Spleen (tissue), 13 donors: ENCODE data around the gene SLC28A1. TPM values are rescaled to one million over a fixed set of nuclear protein-coding genes. Genes with fewer than 3 reads are reported as not detected.

ENCODE experiments used
- DNase-seq: peaks from one replicate; pipeline ENCODE4 v3.0.0-alpha.2; 2020
- H3K27ac ChIP-seq, 8 donors: fragments of 200-600 bp; sonication (generic) in 7 of 8; 1 replicate in 4 of 8; 2 replicates in 4 of 8; pipeline versions ENCODE4 v1.5.0 to v1.8.0; 2016 to 2021; ENCODE audit warnings: inconsistent platforms in 4 of 8, mild to moderate bottlenecking in 4 of 8, moderate library complexity in 1 of 8
- H3K27me3 ChIP-seq, 7 donors: fragments of 200-600 bp; sonication (generic) in 6 of 7; replicated peaks in 1 of 7; 1 replicate in 4 of 7; 2 replicates in 3 of 7; pipeline versions ENCODE4 v1.5.0 to v1.8.0; 2016 to 2021; ENCODE audit warnings: inconsistent platforms in 3 of 7, mild to moderate bottlenecking in 1 of 7
- H3K36me3 ChIP-seq, 6 donors: fragments of 200-600 bp; sonication (generic) in 5 of 6; 1 replicate in 4 of 6; 2 replicates in 2 of 6; pipeline versions ENCODE4 v1.5.0 to v1.8.0; 2016 to 2021; ENCODE audit warnings: inconsistent platforms in 2 of 6
- H3K4me1 ChIP-seq, 6 donors: fragments of 200-600 bp; sonication (generic) in 5 of 6; 1 replicate in 3 of 6; 2 replicates in 3 of 6; pipeline versions ENCODE4 v1.5.0 to v1.8.0; 2016 to 2021; ENCODE audit warnings: inconsistent platforms in 3 of 6
- H3K4me3 ChIP-seq, 8 donors: fragments of 200-600 bp; sonication (generic) in 7 of 8; 1 replicate in 4 of 8; 2 replicates in 4 of 8; pipeline versions ENCODE4 v1.5.0 to v1.8.0; 2016 to 2021; ENCODE audit warnings: inconsistent platforms in 4 of 8, mild to moderate bottlenecking in 4 of 8, moderate library complexity in 2 of 8
- H3K9me3 ChIP-seq, 8 donors: fragments of 200-600 bp; sonication (generic) in 7 of 8; 1 replicate in 4 of 8; 2 replicates in 4 of 8; pipeline versions ENCODE4 v1.5.0 to v1.8.0; 2016 to 2021; ENCODE audit warnings: inconsistent platforms in 4 of 8
- POLR2A ChIP-seq, 3 donors: fragments of 450-650 bp; IDR thresholded peaks; one replicate each; pipeline ENCODE4 v1.5.1; 2017; ENCODE audit warnings: antibody characterized with exemption in 3 of 3, mild to moderate bottlenecking in 1 of 3
- POLR2AphosphoS5 ChIP-seq, 3 donors: sonication (generic); formaldehyde crosslinking; IDR thresholded peaks; one replicate each; pipeline ENCODE4 v1.5.1; 2017; ENCODE audit warnings: antibody characterized with exemption in 3 of 3
- WGBS, 5 donors: extraction: QIAGEN DNeasy Blood & Tissue Kit in 3 of 5; methylation state at CpG; one replicate each; pipeline versions ENCODE4 v1.1.5 to v1.1.7; 2013 to 2018; 5-methylcytosine and 5-hydroxymethylcytosine counted together
- intact Hi-C: fragments of 100-400 bp; cut with DNase I; formaldehyde crosslinking; loops from one replicate; pipeline ENCODE4 v1.15.0; 2023; ENCODE audit warnings: low total_unique reads
- long read RNA-seq, 2 donors: transcript quantifications; one replicate each; lab custom pipeline, GENCODE V29; 2026
- polyA plus RNA-seq, 3 donors: library from polyadenylated mRNA; stranded (reverse); fragments of 200-250 nt; gene quantifications; one replicate each; pipeline ENCODE4 v1.2.1, GENCODE V29; 2013
- total RNA-seq, 7 donors: library from RNA; depleted of rRNA in 3 of 7; stranded (reverse); fragments of >200 nt in 3 of 7; fragmentation: NEBNext Ultra II Directional in 4 of 7; extraction: Animal tissue kit (Norgen Biotek cat#: 25700) in 4 of 7; gene quantifications; one replicate each; pipeline versions ENCODE4 v1.1.0 to v1.2.1, GENCODE V29; 2016 to 2021
- TF ChIP-seq, protein P1 (sequence below), 11 experiments: fragments of 200-600 bp in 7 of 11; fragments of 450-650 bp in 4 of 11; sonication (generic) in 4 of 11; IDR thresholded peaks in 8 of 11; conservative IDR thresholded peaks in 3 of 11; 1 replicate in 7 of 11; 2 replicates in 4 of 11; pipeline versions ENCODE4 v1.4.0 to v1.8.0; 2016 to 2021; ENCODE audit warnings: antibody characterized with exemption in 11 of 11, inconsistent platforms in 4 of 11, mild to moderate bottlenecking in 1 of 11
- donor health status: healthy with polysubstance abuse.
- donor health status: DM: no; HTN: no; CAD: no; lungs with moderate emphysema.
- donor health status: DM: no; HTN: no; CAD: no.
- donor health status: Bipolar disorder and iron deficiency.
- donor health status: healthy.
- donor health status: DM: no; HTN: no; CAD: no.
- donor health status: DM: yes; HTN: yes; CAD: no.

Gene SLC28A1, protein sequence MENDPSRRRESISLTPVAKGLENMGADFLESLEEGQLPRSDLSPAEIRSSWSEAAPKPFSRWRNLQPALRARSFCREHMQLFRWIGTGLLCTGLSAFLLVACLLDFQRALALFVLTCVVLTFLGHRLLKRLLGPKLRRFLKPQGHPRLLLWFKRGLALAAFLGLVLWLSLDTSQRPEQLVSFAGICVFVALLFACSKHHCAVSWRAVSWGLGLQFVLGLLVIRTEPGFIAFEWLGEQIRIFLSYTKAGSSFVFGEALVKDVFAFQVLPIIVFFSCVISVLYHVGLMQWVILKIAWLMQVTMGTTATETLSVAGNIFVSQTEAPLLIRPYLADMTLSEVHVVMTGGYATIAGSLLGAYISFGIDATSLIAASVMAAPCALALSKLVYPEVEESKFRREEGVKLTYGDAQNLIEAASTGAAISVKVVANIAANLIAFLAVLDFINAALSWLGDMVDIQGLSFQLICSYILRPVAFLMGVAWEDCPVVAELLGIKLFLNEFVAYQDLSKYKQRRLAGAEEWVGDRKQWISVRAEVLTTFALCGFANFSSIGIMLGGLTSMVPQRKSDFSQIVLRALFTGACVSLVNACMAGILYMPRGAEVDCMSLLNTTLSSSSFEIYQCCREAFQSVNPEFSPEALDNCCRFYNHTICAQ
- total RNA-seq: under 1 TPM in 1 of 7 donors, not detected in 6; 0.16 TPM
- under 1 TPM in 2 of 3 donors, not detected in 1; 0.10 to 0.29 TPM for polyA plus RNA-seq
- long read RNA-seq, donor 1: 0 reads
- long read RNA-seq, donor 2: 0 reads

DNA sequence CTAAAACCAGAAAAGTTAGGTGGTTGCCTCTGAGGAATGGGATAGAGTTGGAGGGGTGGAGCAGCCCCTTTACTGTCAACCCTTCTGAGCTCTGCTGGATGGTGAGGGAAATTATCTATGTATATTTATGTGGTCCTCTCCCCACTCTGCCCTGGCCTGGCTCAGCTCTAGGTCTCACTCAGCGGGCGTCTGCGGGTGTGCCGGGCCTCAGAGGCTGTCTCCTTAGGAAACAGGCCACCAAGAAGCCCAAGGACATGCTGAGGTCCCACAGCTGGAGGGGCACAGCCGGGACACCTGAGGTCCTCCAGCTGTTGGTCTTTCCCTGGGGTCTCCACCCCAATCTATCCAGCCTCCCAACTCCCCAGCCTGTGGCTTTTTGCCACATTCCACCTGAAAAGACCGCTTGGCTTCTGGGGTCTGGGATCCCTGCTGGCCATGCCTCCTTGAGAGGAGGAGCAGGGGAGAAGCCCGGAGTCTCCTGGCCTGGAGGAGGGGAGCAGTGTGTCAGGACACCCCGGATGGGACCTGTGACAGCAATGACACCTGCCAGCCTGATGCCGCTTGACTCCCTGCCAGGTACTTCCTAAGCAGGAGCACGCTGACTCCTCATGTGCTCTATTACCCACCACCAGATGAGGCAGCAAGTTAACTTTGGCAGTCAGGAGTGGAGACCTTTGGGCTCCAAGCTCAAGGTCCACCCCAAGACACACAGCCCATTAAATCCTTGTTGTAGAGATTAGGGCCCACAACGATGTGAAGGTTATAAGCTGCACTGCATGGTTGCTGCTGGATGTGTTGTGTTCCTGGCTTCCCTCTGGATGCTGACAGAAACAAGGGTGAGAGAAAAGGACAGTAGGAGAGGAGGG lies at the start of gene SLC28A1:
SLC28A1 (plus strand) TSS at position 747 of the 866 bp plus-strand sequence. CDS start 3,099 bp downstream, outside the sequence.
- H3K4me1 ChIP-seq: no peaks in the 10 kb centered on the region
- intact Hi-C loops: no loop called here
- DNase-seq: no peak
- no peak within 1 kb of the TSS for H3K27ac ChIP-seq
- no peaks in the 10 kb centered on the region for H3K36me3 ChIP-seq
- no peaks in the 10 kb centered on the region for H3K27me3 ChIP-seq
- TF ChIP-seq, protein P1, sequence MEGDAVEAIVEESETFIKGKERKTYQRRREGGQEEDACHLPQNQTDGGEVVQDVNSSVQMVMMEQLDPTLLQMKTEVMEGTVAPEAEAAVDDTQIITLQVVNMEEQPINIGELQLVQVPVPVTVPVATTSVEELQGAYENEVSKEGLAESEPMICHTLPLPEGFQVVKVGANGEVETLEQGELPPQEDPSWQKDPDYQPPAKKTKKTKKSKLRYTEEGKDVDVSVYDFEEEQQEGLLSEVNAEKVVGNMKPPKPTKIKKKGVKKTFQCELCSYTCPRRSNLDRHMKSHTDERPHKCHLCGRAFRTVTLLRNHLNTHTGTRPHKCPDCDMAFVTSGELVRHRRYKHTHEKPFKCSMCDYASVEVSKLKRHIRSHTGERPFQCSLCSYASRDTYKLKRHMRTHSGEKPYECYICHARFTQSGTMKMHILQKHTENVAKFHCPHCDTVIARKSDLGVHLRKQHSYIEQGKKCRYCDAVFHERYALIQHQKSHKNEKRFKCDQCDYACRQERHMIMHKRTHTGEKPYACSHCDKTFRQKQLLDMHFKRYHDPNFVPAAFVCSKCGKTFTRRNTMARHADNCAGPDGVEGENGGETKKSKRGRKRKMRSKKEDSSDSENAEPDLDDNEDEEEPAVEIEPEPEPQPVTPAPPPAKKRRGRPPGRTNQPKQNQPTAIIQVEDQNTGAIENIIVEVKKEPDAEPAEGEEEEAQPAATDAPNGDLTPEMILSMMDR (IDR thresholded peaks at IDR 0.05 in 8 of 11, conservative IDR thresholded peaks at IDR 0.05 in 3 of 11): no peak
- TF ChIP-seq POLR2A (IDR thresholded peaks at IDR 0.05): no peak
- TF ChIP-seq POLR2AphosphoS5 (IDR thresholded peaks at IDR 0.05): no peak
- no peaks in the 10 kb centered on the region for H3K9me3 ChIP-seq
- 82 to 92% (median 88%) methylated on average over 9 to 11 of the region's 11 CpGs for WGBS, 5 donors
- no peak within 1 kb of the TSS for H3K4me3 ChIP-seq

DNA sequence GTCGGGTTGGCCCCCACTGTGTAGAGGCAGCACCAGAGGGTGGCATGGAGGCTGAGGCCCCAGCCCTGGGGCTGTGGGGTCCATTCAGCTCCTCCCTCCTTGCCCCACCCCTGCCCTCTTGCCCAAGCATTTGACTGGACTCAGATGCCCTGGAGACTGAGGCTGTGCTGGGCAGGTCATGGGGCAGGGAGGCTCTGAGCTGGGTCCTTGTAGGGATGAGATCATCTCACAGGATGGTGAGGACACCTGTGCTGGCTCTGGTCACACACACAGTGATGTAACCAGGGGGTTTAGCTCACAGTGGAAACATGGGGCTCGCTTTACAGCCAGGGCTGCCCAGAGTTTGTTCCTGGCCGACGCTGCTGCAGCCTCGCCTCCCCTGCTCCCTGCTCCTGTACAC lies 49.5 kb upstream of the SLC28A1 start:
- Histone ChIP-seq H3K4me1 (peaks cover 0 to 10% (median 3%) of the 10 kb centered on the region in 6 donors), H3K36me3 (no peaks in the 10 kb centered on the region), H3K27me3 (no peaks in the 10 kb centered on the region), H3K9me3 (no peaks in the 10 kb centered on the region), H3K27ac (no peak overlapping the region), H3K4me3 (no peak overlapping the region)
- WGBS, 5 donors: 92 to 99% (median 96%) methylated on average over 5 of the region's 5 CpGs
- intact Hi-C loops: no loop called here
- peak; percentile 34 for DNase-seq
- TF ChIP-seq, protein P1 (IDR thresholded peaks at IDR 0.05 in 8 of 11, conservative IDR thresholded peaks at IDR 0.05 in 3 of 11): no peak
- TF ChIP-seq POLR2AphosphoS5 (IDR thresholded peaks at IDR 0.05) (no peak), POLR2A (IDR thresholded peaks at IDR 0.05) (no peak)

DNA sequence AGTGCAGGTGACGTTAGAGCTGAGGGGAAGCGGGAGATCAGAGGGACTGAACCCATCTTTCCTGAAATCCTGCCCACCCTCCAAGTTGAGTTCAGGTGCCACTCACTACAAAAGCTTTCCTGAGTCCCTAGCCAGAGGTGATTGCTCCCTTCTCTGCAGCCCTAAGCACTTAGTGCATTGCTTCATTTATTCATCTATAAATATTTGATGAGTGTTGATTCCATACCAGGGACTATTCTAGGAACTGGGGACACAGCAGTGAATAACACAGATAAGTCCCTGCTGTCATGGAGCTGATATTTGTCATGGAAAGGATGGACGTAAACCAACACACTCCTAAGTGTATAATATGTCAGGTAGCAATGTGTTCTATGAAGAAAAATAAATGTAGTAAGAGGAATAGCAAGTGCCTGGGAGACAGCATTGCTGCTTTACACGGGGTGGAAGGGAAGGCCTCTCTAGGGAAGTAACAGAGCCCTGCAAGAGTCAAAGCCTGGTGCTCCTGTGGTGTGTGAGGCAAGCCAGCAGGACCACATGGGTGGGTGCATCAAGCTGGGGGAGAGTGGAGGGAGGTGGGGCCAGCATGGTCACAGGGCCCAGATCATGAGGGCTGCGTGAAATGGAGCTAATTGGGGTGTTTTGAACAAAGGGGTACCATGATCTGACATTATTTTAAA lies 48.7 kb upstream of the SLC28A1 start:
- 62 to 78% (median 68%) methylated on average over 5 of the region's 5 CpGs for whole genome bisulfite sequencing, 5 donors
- TF ChIP-seq POLR2AphosphoS5 (IDR thresholded peaks at IDR 0.05) (no peak), POLR2A (IDR thresholded peaks at IDR 0.05) (no peak)
- TF ChIP-seq, protein P1 (IDR thresholded peaks at IDR 0.05 in 8 of 11, conservative IDR thresholded peaks at IDR 0.05 in 3 of 11): no peak
- peaks cover 0 to 10% (median 3%) of the 10 kb centered on the region in 6 donors for H3K4me1 ChIP-seq

More for the DNA sequence above, 48.7 kb upstream of the SLC28A1 start:
- no peaks in the 10 kb centered on the region for H3K36me3 ChIP-seq
- H3K9me3 ChIP-seq: no peaks in the 10 kb centered on the region
- no peak overlapping the region for H3K27ac ChIP-seq
- H3K27me3 ChIP-seq: no peaks in the 10 kb centered on the region
- no peak for DNase-seq
- no peak overlapping the region for H3K4me3 ChIP-seq
- intact Hi-C loops: no loop called here
